Measurements from ENCODE around the gene TDRD3.

DNA sequence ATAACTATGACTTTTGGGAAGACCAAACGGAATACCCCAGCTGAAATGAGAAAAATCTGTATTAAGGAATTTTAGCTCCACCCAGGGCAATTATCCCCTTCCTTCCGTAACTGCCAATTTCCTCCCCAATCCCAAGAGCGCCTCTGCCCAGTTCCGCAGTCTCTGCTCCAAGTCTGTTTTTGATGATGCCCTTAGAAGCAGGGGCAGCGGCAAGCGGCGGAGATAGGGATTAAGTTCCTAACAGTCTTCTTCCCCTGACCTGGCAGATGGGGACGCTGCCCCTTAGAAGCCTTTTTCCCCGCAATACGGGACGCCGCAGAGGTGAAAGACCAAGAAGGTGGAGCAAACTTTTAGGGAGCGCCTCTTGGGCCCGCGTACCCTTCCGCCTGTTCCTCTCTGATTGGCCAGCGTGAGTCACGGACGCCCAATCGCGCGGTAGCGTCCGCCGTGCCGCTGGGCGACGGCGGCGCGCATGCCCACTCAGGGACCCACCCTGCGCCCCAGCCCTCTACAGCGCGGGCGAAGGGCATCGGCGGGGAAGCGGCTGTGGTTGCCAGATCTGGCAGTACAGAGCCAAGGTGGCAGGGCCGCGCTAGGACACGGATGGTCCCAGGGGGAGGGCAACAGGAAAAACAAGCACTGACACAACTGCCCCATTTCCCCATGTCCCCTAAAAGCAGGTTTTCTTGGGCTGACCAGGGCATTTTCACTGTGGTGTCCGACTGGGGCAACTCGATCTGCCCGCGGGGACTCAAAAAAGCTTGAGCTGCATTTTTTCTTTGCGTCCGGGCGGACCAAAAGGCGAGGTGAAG lies 843 bp upstream of the TDRD3 start:
- TF ChIP-seq, protein P1, sequence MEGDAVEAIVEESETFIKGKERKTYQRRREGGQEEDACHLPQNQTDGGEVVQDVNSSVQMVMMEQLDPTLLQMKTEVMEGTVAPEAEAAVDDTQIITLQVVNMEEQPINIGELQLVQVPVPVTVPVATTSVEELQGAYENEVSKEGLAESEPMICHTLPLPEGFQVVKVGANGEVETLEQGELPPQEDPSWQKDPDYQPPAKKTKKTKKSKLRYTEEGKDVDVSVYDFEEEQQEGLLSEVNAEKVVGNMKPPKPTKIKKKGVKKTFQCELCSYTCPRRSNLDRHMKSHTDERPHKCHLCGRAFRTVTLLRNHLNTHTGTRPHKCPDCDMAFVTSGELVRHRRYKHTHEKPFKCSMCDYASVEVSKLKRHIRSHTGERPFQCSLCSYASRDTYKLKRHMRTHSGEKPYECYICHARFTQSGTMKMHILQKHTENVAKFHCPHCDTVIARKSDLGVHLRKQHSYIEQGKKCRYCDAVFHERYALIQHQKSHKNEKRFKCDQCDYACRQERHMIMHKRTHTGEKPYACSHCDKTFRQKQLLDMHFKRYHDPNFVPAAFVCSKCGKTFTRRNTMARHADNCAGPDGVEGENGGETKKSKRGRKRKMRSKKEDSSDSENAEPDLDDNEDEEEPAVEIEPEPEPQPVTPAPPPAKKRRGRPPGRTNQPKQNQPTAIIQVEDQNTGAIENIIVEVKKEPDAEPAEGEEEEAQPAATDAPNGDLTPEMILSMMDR (IDR thresholded peaks at IDR 0.05), result no peak
- TF ChIP-seq POLR2AphosphoS5 (IDR thresholded peaks at IDR 0.05) (peak; percentile 25 to 69 (median 66)), POLR2A (IDR thresholded peaks at IDR 0.05) (peak; percentile 21)

Measured in breast epithelium (tissue), 3 donors.